Stimulated activated CD4-positive, alpha-beta T cell treated with anti-CD3 and anti-CD28 coated beads, Interleukin-15, amount 100 ng/mL, for 1 hour (primary cell): Measurements from ENCODE around the gene CHRM3.
"Not testable (repeated sequence)": the region's sequence is repeated elsewhere in the genome, so short reads cannot be mapped to it uniquely, and the experiment has no call there.

ENCODE experiments used
- DNase-seq, 2 donors: peaks; one replicate each; pipeline ENCODE4 v3.0.0-alpha.2; 2020; ENCODE audit warnings: low read depth in 1 of 2, low spot score in 1 of 2

CHRM3 gene

DNA sequence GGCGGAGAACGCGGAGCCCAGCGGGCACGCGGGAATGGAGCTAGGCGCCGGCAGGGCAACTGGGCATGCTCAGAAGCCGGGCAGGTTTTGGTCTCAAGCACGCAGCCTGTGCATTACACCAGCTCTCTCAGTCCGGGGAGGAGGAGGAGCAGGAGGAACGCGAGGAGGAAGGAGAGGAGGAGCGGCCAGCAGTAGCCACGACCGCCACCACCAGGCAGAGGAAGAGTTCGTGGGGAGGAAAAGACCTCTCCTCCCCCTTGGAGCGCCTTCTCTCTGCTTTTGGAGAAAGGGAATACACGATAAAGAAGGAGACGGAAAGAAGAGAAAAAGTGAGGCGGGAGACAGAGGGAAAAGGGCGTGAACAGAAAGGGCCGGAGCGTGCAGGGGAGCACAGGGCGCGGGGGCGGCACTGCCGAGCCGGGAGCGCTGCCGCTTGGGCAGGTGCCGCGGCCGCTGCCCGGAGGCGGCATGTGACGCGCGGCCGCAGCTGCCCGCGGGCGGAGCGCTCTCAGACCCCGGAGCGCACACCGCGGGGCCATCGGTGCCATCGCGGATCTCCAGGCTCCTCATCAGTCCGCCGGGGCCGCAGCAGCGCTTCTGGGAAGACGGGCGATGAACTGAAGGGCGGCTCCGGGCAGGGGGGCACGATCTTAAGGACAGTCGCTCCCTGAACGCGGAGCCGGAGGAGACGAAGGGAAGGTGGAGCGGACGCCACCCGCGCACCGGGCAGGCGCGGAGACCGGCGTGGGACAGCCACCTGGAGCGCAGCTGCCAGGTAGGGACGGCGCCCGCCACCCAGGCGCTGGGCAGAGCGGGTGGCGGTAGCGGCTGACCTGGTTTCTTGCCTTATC, at the start of gene CHRM3:
TSS of gene CHRM3 (plus strand) at position 116 of the 851 bp plus-strand sequence. CDS start 520,884 bp downstream, outside the sequence.
- no peak for DNase-seq

- DNase-seq: no peak
Observed at GRCh38 chr1:239337799-239338430, 48.5 kb upstream of the CHRM3 start.

- no peak for DNase-seq
Observed at GRCh38 chr1:239347776-239348175, 38.6 kb upstream of the CHRM3 start.

- DNase-seq: no peak
Observed at GRCh38 chr1:239348635-239349353, 37.6 kb upstream of the CHRM3 start.

DNA sequence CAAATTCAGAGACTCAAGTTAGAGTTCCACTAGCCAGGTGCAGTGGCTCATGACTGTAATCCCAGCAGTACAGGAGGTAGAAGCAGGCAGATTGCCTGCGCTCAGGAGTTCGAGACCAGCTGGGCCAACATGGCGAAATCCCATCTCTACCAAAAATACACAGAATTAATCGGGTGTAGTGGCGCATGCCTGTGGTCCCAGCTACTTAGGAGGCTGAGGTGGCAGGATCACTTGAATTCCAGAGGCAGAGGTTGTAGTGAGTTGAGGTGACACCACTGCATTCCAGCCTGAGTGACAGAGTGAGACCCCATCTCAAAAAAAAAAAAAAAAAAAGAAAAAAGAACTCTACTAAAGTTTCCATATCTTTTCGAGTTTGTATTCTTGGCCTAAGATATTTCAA, 36.7 kb upstream of the CHRM3 start:
- no peak for DNase-seq

- DNase-seq: no peak
Observed at GRCh38 chr1:239353536-239353935, 32.8 kb upstream of the CHRM3 start.

DNA sequence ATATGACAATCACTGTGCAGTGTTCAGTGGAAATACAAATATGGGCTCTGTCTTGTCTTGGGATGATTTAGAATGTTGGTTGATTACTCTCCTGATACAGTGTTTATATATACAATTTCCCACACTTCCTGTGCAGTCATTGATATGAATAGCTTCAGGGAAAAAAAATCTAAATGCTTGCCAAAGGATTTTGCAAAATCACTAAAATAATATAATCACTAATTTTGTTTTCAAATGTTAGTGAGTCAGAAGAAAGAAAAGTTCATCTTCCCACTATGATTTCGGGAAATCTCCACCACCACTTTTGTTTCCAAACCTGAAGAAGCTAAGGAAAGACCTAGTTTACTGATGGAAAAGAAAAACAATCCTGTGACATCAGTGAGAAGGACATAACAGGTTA, 32.1 kb upstream of the CHRM3 start:
- no peak for DNase-seq

DNA sequence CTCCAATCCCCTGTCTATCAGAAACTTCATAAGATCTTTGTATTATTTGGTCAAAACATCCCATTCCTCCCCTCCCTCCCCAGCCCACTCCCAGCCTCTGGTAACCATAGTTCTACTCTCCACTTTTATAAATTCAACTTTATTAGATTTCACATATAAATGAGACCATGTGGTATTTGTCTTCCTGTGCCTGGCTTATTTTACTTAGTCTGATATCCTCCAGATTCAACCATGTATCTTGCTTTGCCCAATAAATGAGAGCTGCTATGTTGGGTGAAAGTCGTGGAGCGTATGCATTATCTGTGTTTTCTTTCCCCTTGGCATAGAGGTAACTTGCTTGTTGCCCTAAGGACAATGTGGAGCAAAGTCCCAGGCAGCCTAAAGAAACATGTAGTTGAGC, 28.5 kb upstream of the CHRM3 start:
- DNase-seq: no peak

- DNase-seq: no peak
Observed at GRCh38 chr1:239361403-239361802, 25.0 kb upstream of the CHRM3 start.

GRCh38 chr1:239363930-239364329, 22.4 kb upstream of the CHRM3 start:
- DNase-seq: no peak

DNA sequence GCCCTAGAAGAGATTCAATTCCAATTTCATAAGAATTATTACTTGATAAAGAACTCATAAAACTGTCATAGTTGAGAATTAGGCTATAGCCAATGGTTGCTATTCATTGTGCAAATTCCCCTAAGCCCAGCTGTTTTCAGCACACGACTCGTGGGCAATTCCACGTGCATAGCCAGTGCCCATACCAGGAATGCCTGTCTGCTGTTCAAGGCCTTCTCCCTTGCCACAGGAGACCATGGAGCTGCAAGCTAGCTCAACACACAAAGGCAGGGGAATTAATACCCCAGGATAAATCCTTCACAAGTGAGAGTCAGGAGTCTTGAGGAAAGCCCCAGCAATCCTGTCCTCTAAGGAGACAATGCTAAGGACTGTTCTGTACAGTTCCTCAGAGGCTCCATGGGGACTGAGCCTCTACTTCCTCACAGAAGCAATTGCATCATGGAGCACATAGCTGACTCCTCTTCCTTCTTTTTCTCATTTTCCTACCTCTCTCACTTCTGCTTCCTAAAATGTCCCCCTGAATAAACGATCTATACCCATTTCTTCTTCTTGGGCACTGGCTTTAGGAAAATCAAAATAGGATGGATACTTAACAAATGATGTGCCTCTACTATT, 19.1 kb upstream of the CHRM3 start:
- DNase-seq: no peak

DNA sequence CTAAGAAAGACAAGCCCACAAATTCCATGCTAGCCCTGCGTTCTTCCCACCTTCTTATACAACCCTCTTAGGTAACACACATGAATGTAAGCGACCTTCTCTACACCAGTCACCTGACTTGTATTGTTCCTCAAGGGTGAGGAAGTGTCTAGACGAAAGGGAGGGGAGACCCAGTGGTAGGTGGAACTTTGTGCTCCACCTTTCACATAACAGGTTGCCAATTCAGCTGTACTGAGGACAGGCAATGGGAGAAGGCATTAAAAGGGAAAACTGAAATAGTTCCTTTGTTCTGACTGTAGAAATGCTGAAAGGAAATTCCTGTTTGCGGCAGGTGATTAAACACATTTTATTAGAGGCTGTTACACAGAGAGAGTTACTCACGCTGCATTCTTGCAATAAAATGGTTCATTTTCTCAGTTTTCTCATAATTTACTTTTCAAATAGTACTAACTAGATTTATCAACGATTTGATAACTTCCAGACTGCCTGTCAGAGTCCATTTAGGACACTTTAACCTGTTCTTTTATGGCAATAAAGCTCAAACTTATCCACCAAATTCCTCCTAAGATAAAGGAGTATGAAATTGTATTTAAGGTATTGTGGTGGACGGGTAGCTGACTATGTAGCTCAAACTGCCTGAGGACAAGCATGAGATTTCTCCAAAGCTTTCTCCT, 17.8 kb upstream of the CHRM3 start:
- DNase-seq: no peak

- DNase-seq: not testable (repeated sequence)
Observed at GRCh38 chr1:239370869-239371268, 15.5 kb upstream of the CHRM3 start.

GRCh38 chr1:239382666-239383065, 3.7 kb upstream of the CHRM3 start:
- DNase-seq: no peak

GRCh38 chr1:239383714-239384113, 2.7 kb upstream of the CHRM3 start:
- no peak for DNase-seq

GRCh38 chr1:239387304-239388158, 1.2 kb downstream of the CHRM3 start:
- DNase-seq: no peak

GRCh38 chr1:239388159-239388485, 1.8 kb downstream of the CHRM3 start:
- no peak for DNase-seq

- DNase-seq: no peak
Observed at GRCh38 chr1:239388578-239388977, 2.2 kb downstream of the CHRM3 start.

GRCh38 chr1:239389703-239390102, 3.3 kb downstream of the CHRM3 start:
- no peak for DNase-seq

DNA sequence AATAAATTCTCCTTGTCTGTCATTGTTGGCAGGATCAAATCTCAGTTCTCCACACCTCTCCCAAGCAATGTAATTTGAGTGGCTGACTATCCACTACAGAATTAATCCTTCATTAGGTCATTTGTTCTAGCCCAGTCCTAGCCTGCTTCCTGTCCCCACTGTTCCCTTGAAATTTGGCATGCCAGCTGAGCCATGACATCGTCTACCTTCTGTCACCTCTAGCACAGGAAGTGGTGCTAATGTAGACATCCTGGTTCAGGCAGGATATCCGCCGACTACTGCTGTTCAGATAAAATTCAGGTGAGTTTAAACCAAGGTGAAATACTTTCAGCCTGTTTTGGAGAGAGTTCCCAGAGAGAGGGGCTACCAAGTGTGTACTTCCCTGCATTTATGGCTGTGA, 5.9 kb downstream of the CHRM3 start:
- no peak for DNase-seq
